GM21360 (cell line): ENCODE results near the gene PPP3R2.
"Not testable (repeated sequence)": the region's sequence is repeated elsewhere in the genome, so short reads cannot be mapped to it uniquely, and the experiment has no call there.

ENCODE experiments used
- ATAC-seq: cut with Tn5 transposase; IDR thresholded peaks from one replicate; pipeline ENCODE4 v1.9.1; 2021; ENCODE audit warnings: mild to moderate bottlenecking, moderate library complexity; ENCODE audit not compliant: unreplicated experiment

The PPP3R2 gene

GRCh38 chr9:101590901-101591300 is 3.9 kb downstream of the PPP3R2 start:
- no peak for ATAC-seq

DNA sequence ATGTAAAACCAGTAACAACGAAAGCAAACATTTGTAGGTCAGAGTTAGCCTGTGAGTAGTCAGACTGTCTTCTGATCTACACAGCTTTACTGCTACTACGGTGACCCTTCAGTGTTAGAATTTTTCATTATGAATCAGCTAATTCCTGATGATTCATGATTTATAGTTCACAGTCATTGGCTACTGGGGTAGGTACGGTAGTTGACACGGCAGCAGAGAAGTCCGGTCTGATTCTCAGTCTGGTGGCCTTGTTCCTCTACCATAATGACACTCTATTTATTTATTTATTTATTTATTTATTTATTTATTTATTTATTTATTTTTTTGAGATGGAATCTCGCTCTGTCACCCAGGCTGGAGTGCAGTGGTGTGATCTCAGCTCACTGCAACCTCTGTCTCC is 4.7 kb downstream of the PPP3R2 start:
- ATAC-seq = not testable (repeated sequence)

DNA sequence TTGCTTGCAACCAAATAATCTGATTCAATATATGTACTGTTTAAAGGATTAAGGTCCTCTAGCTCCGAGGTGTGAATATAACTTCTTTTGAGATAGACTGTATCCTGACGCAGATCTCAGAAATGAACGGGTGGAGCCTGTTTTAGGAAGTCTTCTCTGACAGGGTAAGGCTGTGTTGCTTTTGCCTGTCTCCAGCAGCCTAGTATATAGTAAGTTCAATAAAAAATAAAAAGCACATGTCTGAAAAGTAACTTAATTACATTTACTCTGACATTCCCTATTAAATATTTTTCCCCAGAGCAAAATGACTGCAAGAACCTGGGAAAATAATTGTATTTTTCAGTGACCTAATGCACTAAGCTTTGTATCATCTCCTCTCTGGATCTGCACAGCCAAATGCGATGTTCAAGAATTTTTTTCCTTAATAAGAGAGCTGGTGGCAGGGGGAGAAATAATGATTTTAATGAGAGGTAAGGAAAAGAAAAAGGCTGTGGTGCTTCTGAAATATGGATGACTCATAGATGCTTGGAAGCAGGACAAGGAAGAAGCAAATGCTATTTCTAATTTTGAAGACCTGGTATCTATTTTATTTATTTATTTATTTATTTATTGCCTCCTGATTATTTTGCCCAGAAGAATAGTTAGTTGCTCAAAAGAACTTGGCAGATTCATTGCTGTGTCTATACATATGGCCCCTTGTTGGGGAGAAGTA is 7.3 kb downstream of the PPP3R2 start:
- ATAC-seq = no peak

- ATAC-seq = peak; percentile 97
These were observed 8.1 kb downstream of the PPP3R2 start for GRCh38 chr9:101586651-101587050.

GRCh38 chr9:101585740-101586139 is 9.0 kb downstream of the PPP3R2 start:
- ATAC-seq = no peak

GRCh38 chr9:101582553-101582952 is 12.2 kb downstream of the PPP3R2 start:
- ATAC-seq = no peak

- no peak for ATAC-seq
These were observed 14.8 kb downstream of the PPP3R2 start for GRCh38 chr9:101579711-101580545.

DNA sequence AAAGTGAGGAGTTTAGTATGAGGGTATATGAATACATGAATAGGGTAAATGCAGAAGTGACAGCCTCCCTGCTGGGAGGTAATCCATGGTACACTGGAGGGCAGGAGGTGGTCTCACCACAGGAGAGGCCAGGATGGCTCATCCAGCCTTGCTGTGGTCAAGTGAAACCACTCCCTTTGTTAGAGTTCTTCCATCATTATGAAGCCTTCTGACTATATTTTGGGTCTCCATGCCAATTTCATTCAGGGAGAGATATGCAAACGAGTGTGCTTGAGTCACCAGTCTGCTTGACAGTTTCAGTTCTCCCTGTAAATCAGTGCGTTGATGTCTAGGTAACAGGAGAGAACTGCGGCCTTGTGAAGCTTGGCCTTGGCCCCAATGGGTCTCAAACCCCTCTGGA is 16.4 kb downstream of the PPP3R2 start:
- ATAC-seq = peak; percentile 78

GRCh38 chr9:101574731-101575333 is 19.9 kb downstream of the PPP3R2 start:
- no peak for ATAC-seq

- ATAC-seq = no peak
These were observed 22.5 kb downstream of the PPP3R2 start for GRCh38 chr9:101572316-101572715.

DNA sequence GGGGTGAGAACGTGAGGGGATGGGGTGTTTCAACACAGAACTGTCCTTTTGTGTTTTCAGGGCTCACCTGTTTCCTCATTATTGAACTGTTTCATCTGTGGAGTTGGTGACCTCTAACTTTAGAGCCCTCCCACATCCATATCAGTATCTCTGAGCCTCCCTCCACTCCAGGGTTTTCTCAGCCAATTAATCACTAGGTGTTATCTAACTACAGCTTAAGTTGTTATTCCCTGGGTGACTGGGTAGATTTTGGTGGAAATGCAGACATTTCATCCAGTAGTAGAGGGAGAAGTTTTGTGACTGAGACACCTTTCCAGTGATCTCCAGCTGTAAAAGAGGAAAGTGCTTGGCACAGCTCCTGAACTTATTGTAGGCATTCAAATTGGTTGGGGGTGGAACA is 23.7 kb downstream of the PPP3R2 start:
- no peak for ATAC-seq

DNA sequence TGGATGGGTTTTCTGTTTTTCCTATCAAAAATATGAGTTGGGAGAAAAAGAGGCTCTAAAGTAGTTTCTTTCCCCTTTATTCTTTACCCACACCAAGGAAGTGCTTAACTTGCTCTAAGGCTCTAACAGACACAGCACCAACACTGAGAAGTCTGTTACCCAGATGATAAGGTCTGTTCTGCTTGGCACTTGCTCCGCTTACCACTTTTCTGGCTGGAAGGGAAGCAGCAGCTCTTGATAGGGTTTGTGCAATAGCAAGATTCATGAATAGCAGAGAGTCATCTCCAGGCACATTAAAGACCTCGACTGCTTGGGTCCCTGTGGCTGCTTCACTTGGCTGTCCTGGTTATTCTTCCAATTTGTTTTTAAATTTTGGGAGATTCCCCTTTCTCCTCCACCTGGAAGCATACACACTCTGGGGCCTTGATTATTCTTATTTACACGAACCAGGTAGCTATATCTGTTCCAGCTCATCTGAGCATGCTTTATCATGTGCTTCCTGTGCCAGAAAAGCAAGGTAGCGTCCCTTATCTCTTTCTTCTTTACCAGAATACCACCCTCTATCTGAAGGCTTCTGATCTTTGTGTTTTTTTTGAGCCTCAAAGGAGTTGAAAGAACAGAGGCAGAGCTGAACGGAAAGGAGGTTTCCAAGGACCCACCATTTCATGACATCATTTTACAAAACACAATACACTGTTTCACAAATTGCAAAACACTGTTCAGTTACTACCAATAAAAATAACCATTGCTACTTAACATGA is 24.8 kb downstream of the PPP3R2 start:
- ATAC-seq = no peak

DNA sequence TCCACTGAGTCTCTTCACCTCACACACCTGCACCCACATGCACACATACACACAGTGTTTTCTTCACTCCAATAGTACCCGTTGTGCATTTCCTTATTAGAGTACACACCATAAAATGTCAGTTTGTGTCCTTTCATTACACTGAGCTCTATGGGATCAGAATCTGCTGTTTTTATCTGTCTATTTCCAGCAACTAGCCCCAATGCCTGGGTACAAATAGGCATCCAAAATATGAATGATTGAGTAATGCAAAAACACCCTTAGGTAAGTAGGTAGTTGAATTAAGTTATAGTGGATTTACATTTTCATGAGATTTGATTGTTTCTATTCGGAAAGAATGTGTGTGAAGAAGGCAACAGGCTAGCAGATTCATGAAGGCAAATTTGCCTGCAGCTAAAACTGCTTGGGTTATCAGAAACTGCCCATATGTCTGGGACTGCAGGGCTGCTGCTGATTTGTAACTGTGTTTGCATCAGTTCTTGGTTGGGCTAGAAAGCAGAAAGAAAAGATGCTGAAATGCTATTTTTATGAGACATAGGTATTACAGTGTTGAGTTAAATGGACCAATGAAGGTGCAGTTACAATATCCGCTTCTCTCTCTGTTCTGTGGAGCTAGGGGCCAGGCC is 26.9 kb downstream of the PPP3R2 start:
- ATAC-seq = no peak

DNA sequence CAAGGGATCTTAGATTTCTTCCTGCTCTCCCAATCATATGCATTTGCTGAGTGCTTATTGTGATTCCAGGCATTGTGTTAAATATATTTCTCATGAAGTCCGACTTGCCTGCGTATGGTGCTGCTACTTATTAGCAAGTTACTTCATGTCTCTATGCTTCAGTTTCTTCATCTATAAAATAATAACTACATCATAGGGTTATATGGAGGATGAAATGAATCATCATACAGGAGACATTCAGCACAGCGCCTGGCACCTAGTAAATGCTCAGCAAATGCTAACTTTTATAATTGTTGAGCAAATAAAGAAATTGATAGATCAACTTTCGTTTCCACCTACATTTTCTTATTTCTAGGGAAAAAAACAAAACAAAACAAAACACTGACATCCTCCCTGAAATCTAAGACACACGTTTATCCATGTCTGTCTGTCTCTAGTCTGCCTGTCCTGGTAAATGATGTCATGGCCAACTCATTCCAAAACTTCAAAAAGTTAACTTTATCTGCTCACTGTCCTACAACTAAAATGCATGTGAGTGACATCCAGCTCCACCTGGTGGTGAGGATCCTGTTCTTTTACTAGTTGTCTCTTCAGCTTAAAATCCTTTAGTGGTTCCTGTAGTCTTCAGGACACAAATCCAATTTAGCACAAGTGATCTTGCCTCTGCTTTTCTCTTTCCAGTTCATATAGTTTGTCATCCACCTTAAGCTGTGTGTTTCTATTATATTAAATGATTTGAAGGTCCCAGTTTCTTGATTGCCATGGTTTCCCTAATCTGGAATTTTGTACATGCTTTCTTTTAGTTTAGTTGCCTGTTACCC is 27.7 kb downstream of the PPP3R2 start:
- peak; percentile 81 for ATAC-seq

DNA sequence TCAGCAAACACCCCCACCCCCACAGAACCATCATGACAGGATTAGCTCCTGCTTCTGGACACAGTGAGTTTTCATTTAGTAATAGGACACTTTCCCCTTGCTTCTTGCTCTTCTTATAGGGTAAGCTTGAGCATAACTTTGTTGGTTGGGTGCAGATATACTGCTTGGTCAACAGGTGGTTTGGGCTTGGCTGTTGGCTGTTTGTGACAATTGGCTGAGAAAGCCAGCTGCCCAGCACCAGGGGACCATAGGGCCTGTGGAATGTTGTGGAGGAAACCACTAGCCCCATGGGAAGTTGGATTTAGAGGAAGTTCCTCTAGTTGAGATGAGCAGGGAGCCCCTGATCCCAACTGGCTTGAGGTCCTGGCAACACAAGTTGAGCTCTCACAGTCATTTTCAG is 30.5 kb downstream of the PPP3R2 start:
- ATAC-seq = no peak

- ATAC-seq = no peak
These were observed 31.8 kb downstream of the PPP3R2 start for GRCh38 chr9:101562966-101563365.

DNA sequence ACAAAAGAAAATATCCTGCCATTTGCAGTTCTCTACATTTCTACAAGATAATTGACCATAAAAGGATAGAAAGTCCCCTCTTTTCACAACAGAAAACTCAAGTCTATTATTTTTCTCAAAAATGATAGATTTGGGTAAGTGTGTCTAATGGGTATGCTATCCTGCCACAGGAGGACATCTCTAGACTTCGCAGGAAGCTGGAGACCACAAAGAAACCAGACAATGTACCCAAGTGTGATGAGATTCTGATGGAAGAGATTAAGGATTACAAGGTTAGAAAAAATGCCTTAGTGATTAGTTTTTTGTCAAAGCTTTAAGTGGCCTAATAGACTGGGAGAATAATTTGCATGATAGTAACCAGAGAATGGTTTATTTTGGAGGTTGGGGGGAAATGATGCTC is 33.0 kb downstream of the PPP3R2 start:
- no peak for ATAC-seq

- not testable (repeated sequence) for ATAC-seq
These were observed 45.2 kb downstream of the PPP3R2 start for GRCh38 chr9:101549472-101550098.

DNA sequence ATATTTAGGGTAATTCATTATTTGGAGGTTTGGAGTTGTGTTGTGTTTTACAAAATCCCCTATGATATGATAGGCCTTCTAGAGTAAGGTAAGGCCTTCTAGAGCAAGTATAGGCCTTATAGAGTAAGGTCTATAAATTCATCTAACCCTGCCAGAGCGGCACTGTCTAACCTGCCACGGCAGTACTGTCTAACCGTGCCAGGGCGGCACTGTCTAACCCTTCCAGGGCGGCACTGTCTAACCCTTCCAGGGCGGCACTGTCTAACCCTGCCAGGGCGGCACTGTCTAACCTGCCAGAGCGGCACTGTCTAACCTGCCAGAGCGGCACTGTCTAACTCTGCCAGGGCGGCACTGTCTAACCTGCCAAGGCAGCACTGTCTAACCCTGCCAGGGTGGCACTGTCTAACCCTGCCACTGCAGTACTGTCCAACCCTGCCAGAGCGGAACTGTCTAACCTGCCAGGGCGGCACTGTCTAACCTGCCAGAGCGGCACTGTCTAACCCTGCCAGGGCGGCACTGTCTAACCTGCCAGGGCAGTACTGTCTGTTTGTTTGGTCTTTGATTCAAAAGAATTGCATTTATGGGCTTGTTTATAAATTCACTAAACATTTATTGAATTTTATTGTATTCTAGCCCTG is 51.6 kb downstream of the PPP3R2 start:
- no peak for ATAC-seq
